Erythroblast (primary cell): Measurements from ENCODE around the gene DUSP1.

Source experiments
- DNase-seq, 2 experiments: peaks; one replicate each; lab custom pipeline; 2025; lab: John Stamatoyannopoulos, UW
- GATA1 ChIP-seq: IDR thresholded peaks from 2 replicates; pipeline ENCODE4 v1.6.1; 2011; ENCODE audit warnings: low read depth, mild to moderate bottlenecking, control low read depth, low read length, moderate library complexity
- POLR2A ChIP-seq: IDR thresholded peaks from 2 replicates; pipeline ENCODE4 v1.6.1; 2011; ENCODE audit warnings: mild to moderate bottlenecking, low read length

DUSP1 gene

DNA sequence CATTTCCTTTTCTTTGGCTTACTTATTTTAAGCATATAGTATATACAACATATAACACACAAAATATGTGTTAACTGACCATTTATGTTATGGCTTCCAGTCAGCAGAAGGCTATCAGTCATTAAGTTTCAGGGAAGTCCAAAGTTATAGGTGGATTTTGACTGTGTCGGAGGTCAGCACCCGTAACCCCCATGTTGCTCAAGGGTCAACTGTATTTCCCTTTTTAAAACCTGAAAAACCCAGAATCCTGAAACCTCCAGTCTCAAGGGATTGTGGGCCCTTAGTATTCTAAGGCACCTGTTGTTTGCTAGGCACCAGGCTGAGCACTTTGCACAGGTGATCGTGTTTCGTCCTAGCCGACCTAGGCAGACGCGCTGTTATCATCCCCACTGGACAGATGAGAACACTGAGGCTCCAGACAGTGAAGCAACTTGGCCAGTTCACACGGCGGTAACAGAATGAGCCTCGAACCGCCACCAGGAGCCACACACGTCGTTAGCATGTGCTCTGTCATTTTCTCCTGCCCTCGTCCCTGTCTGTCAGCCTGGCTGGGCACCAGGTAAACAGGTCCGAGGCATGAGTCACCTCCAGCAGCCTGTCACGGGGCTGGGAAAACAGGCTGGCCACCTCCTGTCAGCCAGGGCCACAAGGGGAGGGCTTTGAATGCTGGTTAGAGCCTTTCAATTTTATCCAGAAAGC lies 39.9 kb downstream of the DUSP1 start:
- no peak for DNase-seq
- TF ChIP-seq POLR2A, result no peak
- no peak for TF ChIP-seq GATA1

DNA sequence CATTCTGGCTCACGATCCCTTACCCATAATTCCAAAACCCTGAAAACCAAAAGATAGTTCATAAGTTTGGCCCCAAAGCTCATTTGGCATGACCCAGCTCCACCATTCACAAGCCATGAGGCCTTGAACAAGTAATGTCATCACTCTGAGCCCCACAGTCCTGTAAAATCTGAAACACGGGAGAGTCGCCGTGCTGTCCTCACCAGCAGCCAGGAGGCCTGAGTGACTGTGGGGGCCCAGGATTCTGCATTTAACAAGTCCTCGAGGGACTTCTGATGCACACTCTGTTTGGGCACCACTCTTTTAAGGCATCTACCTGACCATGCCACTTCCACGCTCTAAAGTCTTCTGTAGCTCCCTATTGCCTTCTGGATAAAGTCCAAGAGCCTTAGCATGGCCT lies 40.8 kb downstream of the DUSP1 start:
- no peak for TF ChIP-seq GATA1
- no peak for TF ChIP-seq POLR2A
- no peak for DNase-seq

DNA sequence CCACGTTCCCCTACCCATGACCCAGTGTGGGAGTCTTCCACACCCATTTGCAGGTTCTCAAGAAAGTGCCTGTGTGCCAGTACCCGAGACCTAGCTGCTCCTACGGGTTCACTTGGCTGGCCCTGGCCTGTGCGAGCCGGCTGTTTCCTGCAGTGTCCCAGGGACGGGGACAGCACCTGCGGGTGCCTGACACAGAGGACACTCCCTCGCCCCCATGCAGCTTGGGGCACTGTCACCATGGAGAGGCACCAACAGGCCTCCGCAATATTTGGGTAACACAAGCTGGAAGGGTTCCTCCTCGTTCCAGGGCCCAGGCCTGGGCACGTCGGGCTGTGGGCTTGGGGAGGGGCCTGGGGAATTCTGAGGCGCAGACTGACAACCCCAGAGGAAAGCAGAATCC lies 41.4 kb downstream of the DUSP1 start:
- TF ChIP-seq POLR2A, result no peak
- no peak for TF ChIP-seq GATA1
- no peak for DNase-seq

- TF ChIP-seq GATA1 (no peak), POLR2A (no peak)
- no peak for DNase-seq
These were observed 42.3 kb downstream of the DUSP1 start for GRCh38 chr5:172728481-172729241.

GRCh38 chr5:172727551-172727950 lies 43.4 kb downstream of the DUSP1 start:
- TF ChIP-seq GATA1, result no peak
- DNase-seq, result no peak

GRCh38 chr5:172726966-172727365 lies 44.0 kb downstream of the DUSP1 start:
- DNase-seq, result no peak
- no peak for TF ChIP-seq GATA1
- TF ChIP-seq POLR2A, result no peak

GRCh38 chr5:172725785-172726184 lies 45.2 kb downstream of the DUSP1 start:
- no peak for DNase-seq
- no peak for TF ChIP-seq POLR2A
- no peak for TF ChIP-seq GATA1

GRCh38 chr5:172725273-172725672 lies 45.7 kb downstream of the DUSP1 start:
- TF ChIP-seq GATA1 (no peak), POLR2A (no peak)
- no peak for DNase-seq

DNA sequence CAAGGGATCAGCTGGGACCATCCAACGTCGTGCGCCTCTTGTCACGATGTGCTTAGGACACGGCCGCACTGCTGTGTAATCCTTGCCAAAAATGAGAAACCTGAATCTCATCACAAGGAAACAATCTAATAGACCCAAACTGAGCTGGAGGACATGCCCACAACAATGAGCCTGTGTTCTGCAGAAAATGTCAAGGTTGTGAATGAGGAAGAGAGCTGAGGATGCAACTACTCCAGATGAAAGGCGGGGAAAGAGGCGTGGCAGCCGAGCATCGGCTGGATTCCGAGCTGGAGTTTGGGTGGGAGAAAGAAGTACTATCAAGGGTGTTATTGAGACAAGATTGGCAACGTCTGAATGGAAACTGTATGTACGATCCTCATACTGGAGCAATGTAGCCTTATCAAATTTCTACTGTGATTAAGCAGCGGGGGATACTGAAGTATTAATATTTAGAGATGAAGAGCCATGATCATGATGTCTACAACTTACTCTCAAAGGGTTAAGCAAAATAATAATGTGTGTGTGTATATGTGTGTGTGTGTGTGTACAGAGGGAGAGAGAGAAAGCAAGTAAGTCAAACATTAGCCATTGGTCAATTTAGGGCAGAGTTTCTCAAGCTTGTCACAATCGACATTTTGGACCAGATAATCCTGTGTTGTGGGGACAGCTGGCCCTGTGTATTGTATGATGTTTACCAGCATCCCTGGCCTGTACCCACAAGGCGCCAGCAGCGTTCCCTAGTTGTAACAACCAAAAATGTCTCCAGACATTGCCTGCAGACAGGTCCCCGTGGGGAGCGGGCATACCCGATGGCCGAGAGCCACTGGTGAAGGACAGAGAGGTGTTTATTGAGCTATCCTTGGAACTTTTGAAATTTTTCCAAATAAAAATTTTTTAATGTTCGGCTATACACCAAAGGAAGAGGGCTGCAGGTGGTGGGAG lies 46.5 kb downstream of the DUSP1 start:
- DNase-seq, result no peak
- TF ChIP-seq POLR2A, result no peak
- TF ChIP-seq GATA1, result no peak

DNA sequence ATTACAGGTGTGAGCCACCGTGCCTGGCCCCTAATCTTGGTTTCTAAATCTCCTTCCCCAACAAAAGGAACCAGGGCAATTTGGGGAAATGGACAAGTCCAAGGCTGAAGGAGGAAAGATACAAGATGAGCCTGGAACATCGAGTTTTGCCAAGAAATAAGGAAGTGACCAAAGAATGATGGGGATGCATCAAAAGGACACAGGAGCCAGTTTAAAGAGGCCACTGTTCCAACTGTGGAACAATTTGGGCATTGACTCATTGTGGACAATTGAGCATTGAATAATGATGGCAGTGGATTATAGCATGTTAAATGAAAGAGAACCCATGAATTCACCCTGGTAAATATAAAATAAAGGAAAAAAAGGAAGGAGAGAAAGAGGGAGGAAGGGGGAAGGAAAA lies 47.5 kb downstream of the DUSP1 start:
- DNase-seq, result no peak
- TF ChIP-seq GATA1, result no peak
- TF ChIP-seq POLR2A, result no peak

DNA sequence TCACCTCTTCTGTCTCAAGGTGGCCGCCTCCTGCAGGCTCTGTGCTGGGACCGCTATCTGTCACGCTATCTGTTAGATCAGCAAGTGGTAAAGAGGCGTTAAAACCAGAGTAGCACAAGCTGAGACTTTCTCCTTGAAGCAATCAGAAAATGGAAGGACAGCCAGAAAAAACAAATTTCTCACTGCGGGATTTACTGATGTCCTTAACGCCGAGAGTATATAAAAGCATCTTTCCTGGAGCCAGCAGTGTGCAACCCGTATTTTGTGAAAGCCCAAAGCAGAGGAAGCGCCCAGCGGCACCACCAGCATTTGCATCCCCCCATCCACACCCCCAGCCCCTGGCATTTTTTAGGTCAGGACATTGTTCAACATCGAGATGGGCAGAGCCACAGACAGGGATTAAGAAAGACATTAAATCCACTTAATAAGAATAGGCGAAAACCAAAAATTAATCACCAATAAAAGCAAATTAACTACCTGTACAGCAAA lies 48.6 kb downstream of the DUSP1 start:
- no peak for TF ChIP-seq POLR2A
- TF ChIP-seq GATA1, result no peak
- no peak for DNase-seq

GRCh38 chr5:172721455-172722326 lies 49.3 kb downstream of the DUSP1 start:
- no peak for TF ChIP-seq POLR2A
- TF ChIP-seq GATA1, result no peak
- no peak for DNase-seq

DNA sequence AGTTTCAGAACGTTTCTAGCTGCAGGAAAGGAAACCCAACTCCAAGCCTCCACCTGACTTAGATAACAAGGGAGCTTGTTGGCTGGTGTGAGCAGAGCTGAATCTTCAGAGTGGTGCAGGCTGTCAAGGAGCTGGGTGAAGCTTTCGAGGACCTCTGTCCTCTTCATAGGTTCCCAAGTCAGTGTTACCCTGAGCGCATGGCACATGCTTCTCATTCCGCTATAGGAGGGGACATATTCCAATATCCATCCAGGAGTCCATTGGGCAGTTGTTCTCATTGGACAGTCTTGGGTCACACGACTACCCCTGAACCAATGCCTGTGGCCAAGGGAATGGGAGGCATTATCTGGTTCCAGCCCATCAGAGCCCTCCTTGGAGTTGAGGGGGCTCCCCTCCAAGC lies 50.3 kb downstream of the DUSP1 start:
- TF ChIP-seq POLR2A (no peak), GATA1 (no peak)
- DNase-seq, result no peak
